WTC11 (cell line): ENCODE data around the gene ANAPC7. TPM values are rescaled to one million over a fixed set of nuclear protein-coding genes. Genes with fewer than 3 reads are reported as not detected.
"Not testable (repeated sequence)": the region's sequence is repeated elsewhere in the genome, so short reads cannot be mapped to it uniquely, and the experiment has no call there.

Source experiments
- ATAC-seq: fragments of 200-7000 bp; cut with Tn5 transposase; 2 replicates; pipeline ENCODE4 v1.10.0; 2021; ENCODE audit warnings: mild to moderate bottlenecking, moderate library complexity
- CTCF ChIA-PET: fragments of 300-600 bp; sonication (Branson Sonifier 250); formaldehyde crosslinking; loops from one replicate; lab custom pipeline; 2021; ENCODE audit warnings: antibody characterized with exemption; lab: Charles Lee
- POLR2A ChIA-PET: fragments of 350-600 bp; sonication (Branson Sonifier 250); formaldehyde crosslinking; loops from one replicate; lab custom pipeline; 2021; ENCODE audit warnings: antibody characterized with exemption; lab: Charles Lee
- DNase-seq: peaks from one replicate; pipeline ENCODE4 v3.0.0; 2021; ENCODE audit warnings: low spot score
- H3K27ac Mint-ChIP-seq: 2 replicates; pipeline ENCODE4 v1.8.0; 2021; ENCODE audit warnings: mixed read lengths
- H3K27me3 Mint-ChIP-seq: 2 replicates; pipeline ENCODE4 v1.8.0; 2021; ENCODE audit warnings: low read depth, mild to moderate bottlenecking, moderate library complexity, mixed read lengths
- H3K36me3 Mint-ChIP-seq: 2 replicates; pipeline ENCODE4 v1.8.0; 2021; ENCODE audit warnings: mixed read lengths
- H3K4me1 Mint-ChIP-seq: 2 replicates; pipeline ENCODE4 v1.8.0; 2022; ENCODE audit warnings: mixed read lengths
- H3K4me3 Mint-ChIP-seq: 2 replicates; pipeline ENCODE4 v1.8.0; 2021; ENCODE audit warnings: mild to moderate bottlenecking, moderate library complexity, mixed read lengths
- H3K9me3 Mint-ChIP-seq: 2 replicates; pipeline ENCODE4 v1.8.0; 2021; ENCODE audit warnings: mixed read lengths
- EMX1 ChIP-seq: fragments of 250-450 bp; sonication (Bioruptor Pico); IDR thresholded peaks from 2 replicates; pipeline ENCODE4 v1.8.0; 2021; ENCODE audit warnings: mild to moderate bottlenecking
- GTF2I ChIP-seq: fragments of 250-450 bp; sonication (Bioruptor Pico); conservative IDR thresholded peaks from 2 replicates; pipeline ENCODE4 v1.4.0; 2021; ENCODE audit warnings: mild to moderate bottlenecking
- JAZF1 ChIP-seq: fragments of 250-450 bp; sonication (Bioruptor Pico); IDR thresholded peaks from 2 replicates; pipeline ENCODE4 v1.9.0; 2021; ENCODE audit warnings: moderate library complexity, mild to moderate bottlenecking, inconsistent platforms
- MXD4 ChIP-seq: fragments of 250-450 bp; sonication (Bioruptor Pico); IDR thresholded peaks from 2 replicates; pipeline ENCODE4 v1.8.0; 2021; ENCODE audit warnings: mild to moderate bottlenecking, moderate library complexity, borderline replicate concordance
- NFATC4 ChIP-seq: fragments of 250-450 bp; sonication (Bioruptor Pico); IDR thresholded peaks from 2 replicates; pipeline ENCODE4 v1.9.0; 2021; ENCODE audit warnings: mild to moderate bottlenecking
- NFE2L1 ChIP-seq: sonication (generic); formaldehyde crosslinking; IDR thresholded peaks from 2 replicates; pipeline ENCODE4 v1.8.1; 2023; ENCODE audit warnings: missing genetic modification reagents
- NR2C2 ChIP-seq: sonication (generic); formaldehyde crosslinking; IDR thresholded peaks from 2 replicates; pipeline ENCODE4 v1.8.0; 2022; ENCODE audit warnings: mild to moderate bottlenecking, missing genetic modification reagents
- RELA ChIP-seq: sonication (generic); formaldehyde crosslinking; IDR thresholded peaks from 2 replicates; pipeline ENCODE4 v1.8.1; 2022; ENCODE audit warnings: missing genetic modification reagents, mild to moderate bottlenecking, borderline replicate concordance
- RORB ChIP-seq: fragments of 250-450 bp; sonication (Bioruptor Pico); IDR thresholded peaks from 2 replicates; pipeline ENCODE4 v1.9.0; 2021; ENCODE audit warnings: mild to moderate bottlenecking
- TCF7 ChIP-seq: sonication (generic); formaldehyde crosslinking; IDR thresholded peaks from 2 replicates; pipeline ENCODE4 v1.8.0; 2022; ENCODE audit warnings: mild to moderate bottlenecking, low read depth, missing genetic modification reagents, moderate library complexity
- TEAD1 ChIP-seq: sonication (generic); formaldehyde crosslinking; IDR thresholded peaks from 2 replicates; pipeline ENCODE4 v1.8.0; 2022; ENCODE audit warnings: mild to moderate bottlenecking, missing genetic modification reagents
- ZBTB21 ChIP-seq: sonication (generic); formaldehyde crosslinking; IDR thresholded peaks from 2 replicates; pipeline ENCODE4 v1.8.1; 2023; ENCODE audit warnings: mild to moderate bottlenecking, missing genetic modification reagents, borderline replicate concordance
- ZNF121 ChIP-seq: sonication (generic); formaldehyde crosslinking; IDR thresholded peaks from 2 replicates; pipeline ENCODE4 v1.8.0; 2023; ENCODE audit warnings: missing genetic modification reagents
- ZNF396 ChIP-seq: fragments of 250-450 bp; sonication (Bioruptor Pico); IDR thresholded peaks from 2 replicates; pipeline ENCODE4 v1.8.0; 2021; ENCODE audit warnings: mild to moderate bottlenecking, moderate library complexity, borderline replicate concordance
- total RNA-seq: library from RNA; stranded (reverse); gene quantifications from 3 replicates; pipeline ENCODE4 v1.2.3, GENCODE V29; 2021
- TF ChIP-seq, protein P1 (sequence below): sonication (generic); formaldehyde crosslinking; IDR thresholded peaks from 2 replicates; pipeline ENCODE4 v1.8.1; 2023; ENCODE audit warnings: mild to moderate bottlenecking, missing genetic modification reagents, borderline replicate concordance
- TF ChIP-seq, protein P2 (sequence below): sonication (generic); formaldehyde crosslinking; IDR thresholded peaks from 2 replicates; pipeline ENCODE4 v1.8.0; 2022; ENCODE audit warnings: mild to moderate bottlenecking, missing genetic modification reagents
- TF ChIP-seq, protein P3 (sequence below): sonication (generic); formaldehyde crosslinking; IDR thresholded peaks from 2 replicates; pipeline ENCODE4 v1.8.1; 2022; ENCODE audit warnings: missing genetic modification reagents, borderline replicate concordance
- TF ChIP-seq, protein P4 (sequence below): sonication (generic); formaldehyde crosslinking; IDR thresholded peaks from 2 replicates; pipeline ENCODE4 v1.8.0; 2022; ENCODE audit warnings: missing genetic modification reagents
- TF ChIP-seq, protein P5 (sequence below): fragments of 250-450 bp; sonication (Bioruptor Pico); IDR thresholded peaks from 2 replicates; pipeline ENCODE4 v1.9.0; 2021; ENCODE audit warnings: moderate library complexity, mild to moderate bottlenecking, inconsistent platforms, borderline replicate concordance

ANAPC7 gene
- total RNA-seq, 1 experiment from 2014 or later = 93.4 TPM

DNA sequence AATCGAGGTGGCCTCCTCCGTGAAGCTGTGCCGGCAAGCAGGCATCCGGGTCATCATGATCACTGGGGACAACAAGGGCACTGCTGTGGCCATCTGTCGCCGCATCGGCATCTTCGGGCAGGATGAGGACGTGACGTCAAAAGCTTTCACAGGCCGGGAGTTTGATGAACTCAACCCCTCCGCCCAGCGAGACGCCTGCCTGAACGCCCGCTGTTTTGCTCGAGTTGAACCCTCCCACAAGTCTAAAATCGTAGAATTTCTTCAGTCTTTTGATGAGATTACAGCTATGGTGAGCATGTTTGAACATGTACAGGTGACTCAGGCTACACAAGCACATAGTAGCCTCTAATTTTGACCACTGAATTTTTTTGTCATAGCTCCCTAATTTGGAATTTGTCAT lies 62.8 kb downstream of the ANAPC7 start:
- no peak for ATAC-seq
- CTCF ChIA-PET = interaction anchor here (0.7 kb wide), 1 partner anchor 81 kb away, joined by 3 read pairs; no protein-coding TSS in a partner anchor

DNA sequence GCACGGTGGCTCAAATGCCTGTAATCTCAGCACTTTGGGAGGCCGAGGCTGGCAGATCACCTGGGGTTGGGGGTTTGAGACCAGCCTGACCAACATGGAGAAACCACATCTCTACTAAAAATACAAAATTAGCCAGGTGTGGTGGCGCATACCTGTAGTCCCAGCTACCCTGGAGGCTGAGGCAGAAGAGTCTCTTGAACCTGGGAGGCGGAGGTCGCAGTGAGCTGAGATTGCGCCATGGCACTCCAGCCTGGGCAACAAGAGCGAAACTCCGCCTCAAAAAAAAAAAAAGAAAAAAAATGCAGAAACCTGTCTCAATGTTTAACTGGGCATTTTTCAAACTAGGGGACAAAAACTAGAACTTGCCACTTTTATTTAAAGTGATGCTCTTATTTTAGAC lies 63.2 kb downstream of the ANAPC7 start:
- H3K27me3 Mint-ChIP-seq, H3K9me3 Mint-ChIP-seq, ATAC-seq, H3K4me3 Mint-ChIP-seq, POLR2A ChIA-PET, DNase-seq, H3K4me1 Mint-ChIP-seq: not testable (repeated sequence)
- CTCF ChIA-PET = interaction anchor here (0.7 to 1.7 kb wide), 2 partner anchors 81 to 91 kb away, joined by 3 to 4 read pairs; no protein-coding TSS in a partner anchor
- Mint-ChIP-seq H3K36me3 (peaks cover 96% of the 10 kb centered on the region), H3K27ac (peak overlapping the region; percentile 57; the same call in 1 of the 2 replicates)

More for the DNA sequence above, 62.8 kb downstream of the ANAPC7 start:
- peak overlapping the region; percentile 57; the same call in 1 of the 2 replicates for H3K27ac Mint-ChIP-seq
- TF ChIP-seq RELA (CRISPR knock-in tag) (no peak), ZNF396 (CRISPR knock-in tag) (no peak), TEAD1 (CRISPR knock-in tag) (no peak), NR2C2 (CRISPR knock-in tag) (no peak), NFATC4 (CRISPR knock-in tag) (no peak)
- TF ChIP-seq, protein P1, sequence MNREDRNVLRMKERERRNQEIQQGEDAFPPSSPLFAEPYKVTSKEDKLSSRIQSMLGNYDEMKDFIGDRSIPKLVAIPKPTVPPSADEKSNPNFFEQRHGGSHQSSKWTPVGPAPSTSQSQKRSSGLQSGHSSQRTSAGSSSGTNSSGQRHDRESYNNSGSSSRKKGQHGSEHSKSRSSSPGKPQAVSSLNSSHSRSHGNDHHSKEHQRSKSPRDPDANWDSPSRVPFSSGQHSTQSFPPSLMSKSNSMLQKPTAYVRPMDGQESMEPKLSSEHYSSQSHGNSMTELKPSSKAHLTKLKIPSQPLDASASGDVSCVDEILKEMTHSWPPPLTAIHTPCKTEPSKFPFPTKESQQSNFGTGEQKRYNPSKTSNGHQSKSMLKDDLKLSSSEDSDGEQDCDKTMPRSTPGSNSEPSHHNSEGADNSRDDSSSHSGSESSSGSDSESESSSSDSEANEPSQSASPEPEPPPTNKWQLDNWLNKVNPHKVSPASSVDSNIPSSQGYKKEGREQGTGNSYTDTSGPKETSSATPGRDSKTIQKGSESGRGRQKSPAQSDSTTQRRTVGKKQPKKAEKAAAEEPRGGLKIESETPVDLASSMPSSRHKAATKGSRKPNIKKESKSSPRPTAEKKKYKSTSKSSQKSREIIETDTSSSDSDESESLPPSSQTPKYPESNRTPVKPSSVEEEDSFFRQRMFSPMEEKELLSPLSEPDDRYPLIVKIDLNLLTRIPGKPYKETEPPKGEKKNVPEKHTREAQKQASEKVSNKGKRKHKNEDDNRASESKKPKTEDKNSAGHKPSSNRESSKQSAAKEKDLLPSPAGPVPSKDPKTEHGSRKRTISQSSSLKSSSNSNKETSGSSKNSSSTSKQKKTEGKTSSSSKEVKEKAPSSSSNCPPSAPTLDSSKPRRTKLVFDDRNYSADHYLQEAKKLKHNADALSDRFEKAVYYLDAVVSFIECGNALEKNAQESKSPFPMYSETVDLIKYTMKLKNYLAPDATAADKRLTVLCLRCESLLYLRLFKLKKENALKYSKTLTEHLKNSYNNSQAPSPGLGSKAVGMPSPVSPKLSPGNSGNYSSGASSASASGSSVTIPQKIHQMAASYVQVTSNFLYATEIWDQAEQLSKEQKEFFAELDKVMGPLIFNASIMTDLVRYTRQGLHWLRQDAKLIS = no peak
- TF ChIP-seq, protein P2, sequence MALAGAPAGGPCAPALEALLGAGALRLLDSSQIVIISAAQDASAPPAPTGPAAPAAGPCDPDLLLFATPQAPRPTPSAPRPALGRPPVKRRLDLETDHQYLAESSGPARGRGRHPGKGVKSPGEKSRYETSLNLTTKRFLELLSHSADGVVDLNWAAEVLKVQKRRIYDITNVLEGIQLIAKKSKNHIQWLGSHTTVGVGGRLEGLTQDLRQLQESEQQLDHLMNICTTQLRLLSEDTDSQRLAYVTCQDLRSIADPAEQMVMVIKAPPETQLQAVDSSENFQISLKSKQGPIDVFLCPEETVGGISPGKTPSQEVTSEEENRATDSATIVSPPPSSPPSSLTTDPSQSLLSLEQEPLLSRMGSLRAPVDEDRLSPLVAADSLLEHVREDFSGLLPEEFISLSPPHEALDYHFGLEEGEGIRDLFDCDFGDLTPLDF (CRISPR knock-in tag) = no peak
- no peaks in the 10 kb centered on the region for H3K9me3 Mint-ChIP-seq
- no peaks in the 10 kb centered on the region for H3K27me3 Mint-ChIP-seq
- no peak for DNase-seq
- no peaks in the 10 kb centered on the region for H3K4me1 Mint-ChIP-seq
- peaks cover 95% of the 10 kb centered on the region for H3K36me3 Mint-ChIP-seq
- POLR2A ChIA-PET = no interaction called here
- H3K4me3 Mint-ChIP-seq = no peak overlapping the region

DNA sequence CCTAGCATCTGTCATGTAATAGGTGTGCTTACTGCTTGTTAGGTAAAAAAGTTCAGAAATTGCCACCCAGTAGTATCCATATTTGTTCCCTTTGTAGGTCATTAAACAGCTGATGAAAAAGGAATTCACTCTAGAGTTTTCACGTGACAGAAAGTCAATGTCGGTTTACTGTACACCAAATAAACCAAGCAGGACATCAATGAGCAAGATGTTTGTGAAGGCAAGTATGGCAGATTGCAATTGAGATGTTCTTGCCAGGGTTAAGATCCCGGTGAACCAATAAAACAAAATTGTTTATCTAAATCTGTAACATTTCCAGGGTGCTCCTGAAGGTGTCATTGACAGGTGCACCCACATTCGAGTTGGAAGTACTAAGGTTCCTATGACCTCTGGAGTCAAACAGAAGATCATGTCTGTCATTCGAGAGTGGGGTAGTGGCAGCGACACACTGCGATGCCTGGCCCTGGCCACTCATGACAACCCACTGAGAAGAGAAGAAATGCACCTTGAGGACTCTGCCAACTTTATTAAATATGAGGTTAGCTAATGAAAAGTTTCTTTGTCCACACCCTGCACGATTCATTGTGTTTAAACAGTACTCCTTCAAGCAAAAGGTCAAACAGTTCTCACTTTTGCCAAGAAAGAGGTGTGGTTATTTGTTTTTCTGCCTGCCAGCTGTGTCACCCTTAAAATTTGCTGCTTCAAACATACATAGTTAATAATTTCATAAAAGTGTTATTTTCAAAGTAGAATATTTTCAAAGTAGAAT lies 64.1 kb downstream of the ANAPC7 start:
- Mint-ChIP-seq H3K36me3 (peaks cover 94% of the 10 kb centered on the region), H3K9me3 (no peaks in the 10 kb centered on the region), H3K4me3 (no peak overlapping the region), H3K27me3 (no peaks in the 10 kb centered on the region), H3K27ac (peak overlapping the region; percentile 6; the same call in 1 of the 2 replicates), H3K4me1 (no peaks in the 10 kb centered on the region)
- DNase-seq (no peak), ATAC-seq (no peak)
- ChIA-PET POLR2A (interaction anchor here (0.5 to 0.6 kb wide), 2 partner anchors 28 to 124 kb away, joined by 3 to 5 read pairs; no protein-coding TSS in a partner anchor), CTCF (interaction anchor here (1.7 kb wide), 1 partner anchor 92 kb away, joined by 4 read pairs; no protein-coding TSS in a partner anchor)
- no peak for TF ChIP-seq RORB (CRISPR knock-in tag)
- no peak for TF ChIP-seq GTF2I (CRISPR knock-in tag)
- TF ChIP-seq JAZF1 (CRISPR knock-in tag) = no peak
- no peak for TF ChIP-seq ZBTB21 (CRISPR knock-in tag)
- no peak for TF ChIP-seq ZNF121 (CRISPR knock-in tag)
- TF ChIP-seq, protein P3, sequence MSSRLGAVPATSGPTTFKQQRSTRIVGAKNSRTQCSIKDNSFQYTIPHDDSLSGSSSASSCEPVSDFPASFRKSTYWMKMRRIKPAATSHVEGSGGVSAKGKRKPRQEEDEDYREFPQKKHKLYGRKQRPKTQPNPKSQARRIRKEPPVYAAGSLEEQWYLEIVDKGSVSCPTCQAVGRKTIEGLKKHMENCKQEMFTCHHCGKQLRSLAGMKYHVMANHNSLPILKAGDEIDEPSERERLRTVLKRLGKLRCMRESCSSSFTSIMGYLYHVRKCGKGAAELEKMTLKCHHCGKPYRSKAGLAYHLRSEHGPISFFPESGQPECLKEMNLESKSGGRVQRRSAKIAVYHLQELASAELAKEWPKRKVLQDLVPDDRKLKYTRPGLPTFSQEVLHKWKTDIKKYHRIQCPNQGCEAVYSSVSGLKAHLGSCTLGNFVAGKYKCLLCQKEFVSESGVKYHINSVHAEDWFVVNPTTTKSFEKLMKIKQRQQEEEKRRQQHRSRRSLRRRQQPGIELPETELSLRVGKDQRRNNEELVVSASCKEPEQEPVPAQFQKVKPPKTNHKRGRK (CRISPR knock-in tag) = no peak
- TF ChIP-seq, protein P4, sequence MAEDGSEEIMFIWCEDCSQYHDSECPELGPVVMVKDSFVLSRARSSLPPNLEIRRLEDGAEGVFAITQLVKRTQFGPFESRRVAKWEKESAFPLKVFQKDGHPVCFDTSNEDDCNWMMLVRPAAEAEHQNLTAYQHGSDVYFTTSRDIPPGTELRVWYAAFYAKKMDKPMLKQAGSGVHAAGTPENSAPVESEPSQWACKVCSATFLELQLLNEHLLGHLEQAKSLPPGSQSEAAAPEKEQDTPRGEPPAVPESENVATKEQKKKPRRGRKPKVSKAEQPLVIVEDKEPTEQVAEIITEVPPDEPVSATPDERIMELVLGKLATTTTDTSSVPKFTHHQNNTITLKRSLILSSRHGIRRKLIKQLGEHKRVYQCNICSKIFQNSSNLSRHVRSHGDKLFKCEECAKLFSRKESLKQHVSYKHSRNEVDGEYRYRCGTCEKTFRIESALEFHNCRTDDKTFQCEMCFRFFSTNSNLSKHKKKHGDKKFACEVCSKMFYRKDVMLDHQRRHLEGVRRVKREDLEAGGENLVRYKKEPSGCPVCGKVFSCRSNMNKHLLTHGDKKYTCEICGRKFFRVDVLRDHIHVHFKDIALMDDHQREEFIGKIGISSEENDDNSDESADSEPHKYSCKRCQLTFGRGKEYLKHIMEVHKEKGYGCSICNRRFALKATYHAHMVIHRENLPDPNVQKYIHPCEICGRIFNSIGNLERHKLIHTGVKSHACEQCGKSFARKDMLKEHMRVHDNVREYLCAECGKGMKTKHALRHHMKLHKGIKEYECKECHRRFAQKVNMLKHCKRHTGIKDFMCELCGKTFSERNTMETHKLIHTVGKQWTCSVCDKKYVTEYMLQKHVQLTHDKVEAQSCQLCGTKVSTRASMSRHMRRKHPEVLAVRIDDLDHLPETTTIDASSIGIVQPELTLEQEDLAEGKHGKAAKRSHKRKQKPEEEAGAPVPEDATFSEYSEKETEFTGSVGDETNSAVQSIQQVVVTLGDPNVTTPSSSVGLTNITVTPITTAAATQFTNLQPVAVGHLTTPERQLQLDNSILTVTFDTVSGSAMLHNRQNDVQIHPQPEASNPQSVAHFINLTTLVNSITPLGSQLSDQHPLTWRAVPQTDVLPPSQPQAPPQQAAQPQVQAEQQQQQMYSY (CRISPR knock-in tag) = no peak
- no peak for TF ChIP-seq EMX1
- no peak for TF ChIP-seq MXD4
- no peak for TF ChIP-seq TCF7 (CRISPR knock-in tag)
- TF ChIP-seq NFE2L1 = no peak
- TF ChIP-seq, protein P5, sequence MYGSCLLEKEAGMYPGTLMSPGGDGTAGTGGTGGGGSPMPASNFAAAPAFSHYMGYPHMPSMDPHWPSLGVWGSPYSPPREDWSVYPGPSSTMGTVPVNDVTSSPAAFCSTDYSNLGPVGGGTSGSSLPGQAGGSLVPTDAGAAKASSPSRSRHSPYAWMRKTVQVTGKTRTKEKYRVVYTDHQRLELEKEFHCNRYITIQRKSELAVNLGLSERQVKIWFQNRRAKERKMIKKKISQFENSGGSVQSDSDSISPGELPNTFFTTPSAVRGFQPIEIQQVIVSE = no peak
